AG08395 (cell line): ENCODE measurements around the gene ZNF134.

Source experiments
- DNase-seq: peaks from one replicate; pipeline ENCODE4 v3.0.0; 2012; ENCODE audit warnings: mixed read lengths, low spot score

ZNF134 gene

DNA sequence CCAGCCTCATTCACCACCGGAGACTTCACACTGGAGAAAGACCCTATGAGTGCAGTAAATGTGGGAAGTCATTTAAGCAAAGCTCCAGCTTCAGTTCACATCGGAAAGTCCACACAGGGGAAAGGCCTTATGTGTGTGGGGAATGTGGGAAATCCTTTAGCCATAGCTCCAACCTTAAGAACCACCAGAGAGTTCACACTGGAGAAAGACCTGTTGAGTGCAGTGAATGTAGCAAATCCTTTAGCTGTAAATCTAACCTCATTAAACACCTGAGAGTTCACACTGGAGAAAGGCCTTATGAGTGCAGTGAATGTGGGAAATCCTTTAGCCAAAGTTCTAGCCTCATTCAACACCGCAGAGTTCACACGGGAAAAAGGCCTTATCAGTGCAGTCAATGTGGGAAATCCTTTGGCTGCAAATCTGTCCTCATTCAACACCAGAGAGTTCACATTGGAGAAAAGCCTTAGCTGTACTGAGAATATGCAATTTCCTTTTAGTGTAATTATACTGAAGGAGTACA lies 27.7 kb downstream of the ZNF134 start:
- no peak for DNase-seq

DNA sequence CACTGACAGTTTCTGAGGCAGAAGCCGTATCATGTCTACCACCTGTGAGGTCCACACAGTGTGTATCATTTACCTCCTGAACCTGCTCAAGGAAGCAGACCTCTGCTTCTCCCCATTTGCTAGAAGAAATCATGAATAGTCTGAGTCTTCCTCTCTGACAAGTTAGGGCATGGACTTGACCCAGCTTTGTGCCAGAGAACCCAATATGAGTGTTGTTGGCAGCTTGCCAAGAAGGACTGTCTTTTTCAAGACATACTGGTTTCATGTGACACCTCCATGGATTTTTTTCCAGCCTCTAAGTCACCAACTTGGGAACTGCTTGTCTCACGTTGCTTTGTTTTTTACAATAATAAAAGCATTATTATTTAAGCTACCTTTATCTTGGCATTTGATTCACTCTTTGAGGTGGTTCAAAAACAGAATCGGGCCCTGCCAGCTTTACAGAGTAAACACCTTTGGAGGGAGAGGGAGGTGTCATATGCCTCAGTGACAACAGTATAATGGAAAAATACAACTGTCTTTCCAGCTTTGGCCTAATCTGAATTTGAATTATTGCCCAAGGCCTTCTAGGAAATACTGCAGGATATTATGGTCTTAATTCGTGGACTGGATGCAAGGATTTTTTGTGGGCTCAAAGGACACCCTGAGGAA lies 28.5 kb downstream of the ZNF134 start:
- DNase-seq: no peak

DNA sequence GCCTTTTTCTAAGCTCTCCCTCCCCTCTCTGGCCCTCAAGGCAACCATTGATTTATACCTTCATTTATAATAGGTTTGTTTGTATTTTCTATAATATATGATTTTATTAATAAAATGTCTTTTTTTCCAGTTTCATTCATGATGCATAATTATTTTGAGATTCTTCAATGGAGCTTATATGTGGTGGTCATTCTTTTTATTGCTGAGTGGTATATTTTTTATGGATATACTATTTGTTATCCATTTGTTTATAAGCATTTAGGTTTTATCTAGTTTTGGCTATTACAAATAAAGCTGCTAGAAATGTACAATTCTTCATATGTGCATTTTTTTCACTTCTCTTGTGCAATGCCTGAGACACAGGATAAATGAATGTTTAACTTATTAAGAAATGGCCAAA lies 29.7 kb downstream of the ZNF134 start:
- DNase-seq: no peak

DNA sequence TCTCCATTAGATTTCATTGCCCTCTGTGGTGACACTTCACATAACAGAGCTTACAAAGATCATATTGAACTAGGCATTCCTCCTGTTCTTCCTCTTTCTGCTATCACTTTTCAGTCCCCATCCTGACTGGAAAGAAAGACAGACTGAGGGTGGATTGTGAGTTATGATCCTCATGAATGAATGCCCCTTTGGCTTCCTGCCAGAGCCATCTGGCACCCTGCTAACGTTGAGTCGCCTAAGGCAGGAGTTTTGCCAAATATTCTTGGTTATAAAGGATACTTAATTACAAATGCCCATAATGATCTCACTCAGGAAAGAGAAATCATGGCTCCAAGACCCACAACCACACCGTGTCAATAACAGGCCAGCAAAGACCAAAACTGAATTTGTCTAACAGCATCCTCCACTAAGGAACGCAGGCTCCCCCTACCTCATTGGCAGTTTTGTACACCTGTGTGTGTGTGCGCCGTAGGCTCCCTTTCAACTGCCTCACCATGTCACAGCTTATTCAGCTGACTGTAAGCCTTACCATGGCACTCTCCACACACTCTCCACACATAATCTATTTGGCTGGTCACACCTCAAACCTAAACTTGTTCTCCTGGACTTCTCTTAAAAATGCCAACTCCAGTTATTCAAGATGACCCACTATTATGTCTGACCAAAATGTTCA lies 34.4 kb downstream of the ZNF134 start:
- no peak for DNase-seq

DNA sequence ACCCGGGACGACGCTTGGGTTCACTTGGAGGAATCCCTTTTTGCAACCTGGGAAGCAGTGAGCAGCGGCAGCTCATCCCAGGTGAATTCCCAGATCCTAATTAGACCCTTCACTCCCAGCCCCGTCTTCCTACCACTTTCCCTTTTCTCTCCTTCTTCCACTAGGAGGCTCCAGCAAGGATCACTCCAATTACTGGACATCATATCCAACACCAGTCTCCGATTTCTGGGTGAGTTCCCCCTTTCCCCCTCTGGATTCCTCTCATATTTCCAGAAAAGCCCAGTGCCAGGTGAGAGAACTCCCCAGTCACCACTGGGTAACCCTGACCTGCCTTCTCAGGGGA lies 37.6 kb downstream of the ZNF134 start:
- no peak for DNase-seq

DNA sequence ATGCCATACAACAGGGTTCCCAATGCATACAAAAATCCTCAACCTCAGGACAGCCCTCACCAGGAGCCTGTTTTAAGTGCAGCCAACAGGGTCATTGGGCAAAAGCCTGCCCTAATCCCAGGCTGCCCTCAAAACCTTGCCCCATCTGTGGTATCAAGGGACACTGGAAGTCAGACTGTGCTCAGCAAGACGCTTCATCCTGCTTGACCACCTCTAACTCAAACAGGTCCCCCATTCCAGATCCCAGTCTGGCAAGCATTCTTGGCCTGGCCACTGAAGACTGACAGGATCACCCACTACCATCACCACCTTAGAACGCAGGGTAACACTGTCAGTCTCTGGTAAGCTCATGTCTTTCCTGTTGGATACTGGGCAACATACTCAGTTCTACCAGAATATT lies 39.6 kb downstream of the ZNF134 start:
- no peak for DNase-seq

DNA sequence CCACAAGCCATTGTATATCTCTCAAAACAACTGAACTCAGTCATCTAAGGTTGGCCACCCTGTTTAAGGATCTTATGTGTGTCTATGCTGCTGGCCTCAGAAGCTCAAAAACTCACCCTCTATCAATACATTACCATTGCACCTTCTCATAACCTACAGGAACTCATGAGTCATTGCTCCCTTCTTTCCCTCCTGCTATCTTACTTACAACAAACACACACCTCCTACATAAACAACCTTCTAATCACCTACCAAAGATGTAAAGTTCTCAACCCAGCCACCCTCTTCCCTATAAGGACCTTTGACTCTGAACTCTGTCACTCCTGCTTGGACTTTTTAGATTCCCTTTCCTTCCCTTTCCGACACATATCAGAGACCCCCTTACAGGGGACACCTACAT lies 41.4 kb downstream of the ZNF134 start:
- DNase-seq: no peak

DNA sequence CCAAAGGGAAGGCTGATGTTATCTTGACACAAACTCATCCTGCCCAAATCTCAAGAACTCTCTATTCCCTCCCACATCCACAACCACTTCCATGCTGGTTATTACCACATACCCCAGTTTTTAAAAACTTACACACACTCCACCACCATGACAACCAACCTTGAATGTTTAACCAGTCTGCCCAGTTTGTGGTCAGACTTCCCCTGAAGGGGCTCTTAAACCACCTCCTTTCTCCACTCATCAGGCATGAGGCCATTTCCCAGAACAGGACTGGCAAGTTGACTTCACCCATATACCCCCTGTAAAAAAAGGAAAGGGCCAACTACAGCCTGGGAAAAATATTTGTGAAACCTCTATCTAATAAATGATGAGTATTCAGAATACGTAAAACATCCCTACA lies 42.3 kb downstream of the ZNF134 start:
- no peak for DNase-seq

DNA sequence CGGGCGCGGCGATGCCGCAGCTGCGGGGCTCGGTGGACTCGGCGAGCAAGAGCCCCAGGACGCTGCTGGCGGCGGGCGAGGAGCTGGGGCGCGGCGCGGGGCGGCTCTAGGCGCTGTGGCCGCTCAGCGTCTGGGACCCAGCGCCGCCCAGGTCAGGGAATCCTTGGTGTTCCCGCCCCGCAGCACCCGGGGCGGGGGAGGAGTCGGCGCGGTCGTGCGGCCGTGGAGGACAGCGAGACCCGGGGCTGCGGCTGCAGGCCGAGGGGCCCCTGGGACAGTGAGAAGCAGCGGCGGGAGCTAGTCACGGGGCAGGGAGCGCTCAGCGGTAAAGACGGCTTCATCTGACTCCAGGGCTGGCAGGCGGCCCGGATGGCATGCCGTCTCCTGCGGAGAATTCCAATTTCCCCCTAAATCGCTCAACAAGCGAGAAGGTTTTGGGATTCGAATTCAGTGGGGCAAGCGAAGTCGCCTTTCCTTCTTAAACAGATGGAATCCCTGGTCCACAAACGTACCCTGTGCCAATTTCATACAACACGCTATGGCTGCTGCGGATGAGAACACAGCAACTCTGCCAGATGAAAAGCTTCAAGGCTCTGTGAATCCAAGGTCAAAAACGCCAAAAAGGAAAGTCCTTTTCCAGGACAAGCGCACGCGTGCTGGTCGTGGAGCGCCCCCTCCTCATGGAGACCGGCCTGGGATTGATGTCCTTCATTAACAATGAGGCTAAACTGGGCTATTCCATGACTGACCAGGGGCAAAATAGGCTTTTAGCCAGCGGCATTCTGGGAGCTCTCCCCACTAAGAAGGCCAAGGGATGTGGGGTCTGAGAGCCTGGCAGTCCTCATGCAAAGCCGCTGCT lies 50.5 kb downstream of the ZNF134 start:
- peak; percentile 52 for DNase-seq

DNA sequence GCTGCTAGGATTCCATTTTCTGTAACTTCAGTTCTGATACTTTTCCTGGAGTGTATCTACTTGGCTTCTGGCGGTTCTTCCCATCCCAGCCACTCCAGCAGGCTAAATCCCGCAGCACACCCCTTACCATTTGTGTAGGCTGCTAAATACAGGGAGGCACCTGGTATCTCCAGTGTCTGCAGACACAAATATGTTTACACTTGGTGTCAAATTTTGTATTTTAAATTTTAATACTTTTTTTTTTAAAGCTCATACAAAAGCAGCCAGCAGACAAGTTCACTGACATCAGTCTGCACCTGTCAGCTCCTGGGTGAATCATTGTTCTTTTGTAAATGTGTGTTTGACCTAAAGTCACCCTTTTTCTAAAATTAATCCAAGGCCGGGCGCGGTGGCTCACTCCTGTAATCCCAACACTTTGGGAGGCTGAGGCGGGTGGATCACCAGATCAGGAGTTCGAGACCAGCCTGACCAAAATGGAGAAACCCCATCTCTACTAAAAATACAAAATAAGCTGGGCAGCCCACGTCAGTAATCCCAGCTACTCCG lies 51.3 kb downstream of the ZNF134 start:
- DNase-seq: no peak

DNA sequence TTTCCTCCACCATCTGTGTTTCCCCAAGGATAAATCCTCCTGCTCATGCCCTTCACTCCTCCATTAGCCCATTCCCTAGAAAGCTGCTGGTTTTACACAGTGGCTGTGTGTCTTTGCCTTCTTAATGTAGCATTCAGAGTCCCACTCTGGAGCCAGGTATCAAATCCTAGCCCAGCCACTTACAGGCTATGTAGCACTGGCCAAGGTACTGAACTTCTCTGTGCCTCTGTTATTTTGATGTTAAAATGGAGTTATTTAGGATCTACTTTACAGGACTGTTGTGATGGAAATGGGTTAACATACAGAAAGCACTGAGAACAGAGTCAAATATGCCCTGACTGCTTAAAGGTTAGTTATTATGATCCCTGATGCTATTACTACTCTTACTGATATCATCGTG lies 53.2 kb downstream of the ZNF134 start:
- no peak for DNase-seq

DNA sequence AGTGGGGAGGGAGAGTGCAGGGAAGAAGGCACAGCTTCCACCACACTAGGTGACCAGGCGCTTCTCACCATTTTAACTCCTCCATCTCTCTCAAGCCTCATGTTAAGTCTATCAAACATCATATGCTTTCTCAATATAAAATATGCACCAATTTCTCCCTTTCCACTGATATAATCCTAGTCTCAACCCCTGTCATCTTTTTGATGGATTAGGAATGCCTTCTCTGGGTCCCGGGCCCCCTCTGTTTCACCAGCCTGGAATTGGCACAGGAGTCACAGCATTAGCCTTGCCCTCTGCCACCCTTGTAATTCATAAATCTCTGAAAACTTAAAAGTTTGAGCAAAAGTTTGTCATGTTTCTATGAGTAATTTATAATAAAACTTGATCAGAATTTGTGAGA lies 54.6 kb downstream of the ZNF134 start, which contains the start of gene ZSCAN4:
TSS of gene ZSCAN4 (plus strand) at position 301 of the 400 bp plus-strand sequence. CDS start 7,211 bp downstream, outside the sequence.
- no peak for DNase-seq

DNA sequence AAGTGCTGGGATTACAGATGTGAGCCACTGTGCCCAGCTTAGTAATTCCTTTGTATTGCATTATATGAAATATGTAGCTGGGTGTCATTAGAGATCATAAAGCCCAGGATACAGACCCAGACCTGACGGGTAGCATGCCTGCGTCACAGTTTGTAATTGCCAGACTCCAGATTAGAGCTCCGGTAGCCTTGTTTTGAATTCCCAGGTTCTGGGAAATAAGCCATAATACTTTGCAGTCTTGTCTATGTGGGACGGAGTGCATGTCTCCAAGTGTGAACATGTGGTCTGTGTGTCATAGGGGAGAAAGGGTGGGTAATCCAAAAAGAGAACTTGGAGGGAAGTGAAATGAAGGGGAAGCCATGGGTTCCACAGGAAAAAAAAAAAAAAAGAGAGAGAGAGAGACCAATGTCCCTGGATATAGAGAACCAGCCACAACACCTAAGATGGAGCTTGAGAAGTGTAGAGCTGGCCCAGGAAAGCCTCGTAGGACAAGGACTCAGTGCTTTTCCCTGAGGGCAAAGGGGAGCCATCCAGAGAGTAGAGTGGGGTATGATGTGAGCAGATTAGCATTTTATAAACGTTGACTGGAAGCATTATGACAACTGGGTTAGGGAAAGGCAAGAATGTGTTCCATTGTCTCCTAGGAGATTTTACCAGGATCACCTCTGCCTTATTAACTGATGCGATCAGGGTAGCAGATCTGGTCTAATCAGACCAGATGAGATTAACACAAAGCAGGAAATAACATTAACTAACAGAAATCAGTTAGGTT lies 57.3 kb downstream of the ZNF134 start:
- DNase-seq: no peak

DNA sequence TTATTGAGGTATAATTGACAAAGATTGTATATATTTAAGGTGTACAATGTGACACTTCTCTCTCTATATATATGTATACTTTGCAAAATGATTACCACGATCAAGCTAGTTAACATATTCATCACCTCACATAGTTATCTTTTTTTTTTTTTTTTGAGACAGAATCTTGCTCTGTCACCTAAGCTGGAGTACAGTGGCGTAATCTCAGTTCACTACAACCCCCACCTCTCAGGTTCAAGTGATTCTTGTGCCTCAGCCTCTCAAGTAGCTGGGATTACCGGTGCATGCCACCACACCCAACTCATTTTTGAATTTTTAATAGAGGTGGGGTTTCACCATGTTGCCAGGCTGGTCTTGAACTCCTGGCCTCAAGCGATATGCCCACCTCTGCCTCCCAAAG lies 58.4 kb downstream of the ZNF134 start:
- DNase-seq: no peak
